Colonic mucosa (tissue), 4 donors: ENCODE measurements around the gene GABRD. TPM values are rescaled to one million over a fixed set of nuclear protein-coding genes. Genes with fewer than 3 reads are reported as not detected.

Source experiments
- DNase-seq: peaks from one replicate; pipeline ENCODE4 v3.0.0-alpha.2; 2020
- H3K27ac ChIP-seq: fragments of 200-600 bp; one replicate; pipeline ENCODE4 v1.8.0; 2021
- H3K27me3 ChIP-seq: fragments of 200-600 bp; one replicate; pipeline ENCODE4 v1.8.0; 2021
- H3K36me3 ChIP-seq: fragments of 200-600 bp; one replicate; pipeline ENCODE4 v1.8.0; 2021
- H3K4me1 ChIP-seq: fragments of 200-600 bp; one replicate; pipeline ENCODE4 v1.8.0; 2021; ENCODE audit warnings: mild to moderate bottlenecking
- H3K4me3 ChIP-seq: fragments of 200-600 bp; one replicate; pipeline ENCODE4 v1.8.0; 2021
- H3K9ac ChIP-seq, 2 donors: one replicate each; pipeline ENCODE4 v1.7.0; 2013; ENCODE audit warnings: control low read depth in 2 of 2, low read depth in 2 of 2, low read length in 2 of 2
- H3K9me3 ChIP-seq: fragments of 200-600 bp; one replicate; pipeline ENCODE4 v1.8.0; 2021
- intact Hi-C: fragments of 100-400 bp; cut with DNase I; formaldehyde crosslinking; loops from one replicate; pipeline ENCODE4 v1.14.1; 2022
- total RNA-seq, 2 donors: library from RNA; stranded (reverse); fragmentation: NEBNext Ultra II Directional in 1 of 2; extraction: Animal tissue kit (Norgen Biotek cat#: 25700) in 1 of 2; gene quantifications; one replicate each; pipeline ENCODE4 v1.2.1, GENCODE V29; 2021
- TF ChIP-seq, protein P1 (sequence below): fragments of 200-600 bp; IDR thresholded peaks from one replicate; pipeline ENCODE4 v1.8.0; 2022; ENCODE audit warnings: antibody characterized with exemption, mild to moderate bottlenecking
- donor health status: healthy.
- donor health status: DM: no; HTN: no; CAD: no.
- donor health status: DM: no; HTN: no; CAD: no.

Gene GABRD
- total RNA-seq, 2 donors from 2014 or later = 0.15 to 0.21 TPM

GRCh38 chr1:2050793-2051682, 31.9 kb downstream of the GABRD start:
- peak overlapping the region; percentile 2 for H3K27ac ChIP-seq
- H3K4me3 ChIP-seq = peak overlapping the region; percentile 61
- H3K9me3 ChIP-seq = no peaks in the 10 kb centered on the region
- H3K9ac ChIP-seq = peak overlapping the region; percentile 55 to 58
- no peaks in the 10 kb centered on the region for H3K36me3 ChIP-seq
- DNase-seq = no peak
- intact Hi-C loops = no loop called here
- H3K27me3 ChIP-seq = no peaks in the 10 kb centered on the region
- TF ChIP-seq, protein P1, sequence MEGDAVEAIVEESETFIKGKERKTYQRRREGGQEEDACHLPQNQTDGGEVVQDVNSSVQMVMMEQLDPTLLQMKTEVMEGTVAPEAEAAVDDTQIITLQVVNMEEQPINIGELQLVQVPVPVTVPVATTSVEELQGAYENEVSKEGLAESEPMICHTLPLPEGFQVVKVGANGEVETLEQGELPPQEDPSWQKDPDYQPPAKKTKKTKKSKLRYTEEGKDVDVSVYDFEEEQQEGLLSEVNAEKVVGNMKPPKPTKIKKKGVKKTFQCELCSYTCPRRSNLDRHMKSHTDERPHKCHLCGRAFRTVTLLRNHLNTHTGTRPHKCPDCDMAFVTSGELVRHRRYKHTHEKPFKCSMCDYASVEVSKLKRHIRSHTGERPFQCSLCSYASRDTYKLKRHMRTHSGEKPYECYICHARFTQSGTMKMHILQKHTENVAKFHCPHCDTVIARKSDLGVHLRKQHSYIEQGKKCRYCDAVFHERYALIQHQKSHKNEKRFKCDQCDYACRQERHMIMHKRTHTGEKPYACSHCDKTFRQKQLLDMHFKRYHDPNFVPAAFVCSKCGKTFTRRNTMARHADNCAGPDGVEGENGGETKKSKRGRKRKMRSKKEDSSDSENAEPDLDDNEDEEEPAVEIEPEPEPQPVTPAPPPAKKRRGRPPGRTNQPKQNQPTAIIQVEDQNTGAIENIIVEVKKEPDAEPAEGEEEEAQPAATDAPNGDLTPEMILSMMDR = no peak
- peaks cover 19% of the 10 kb centered on the region for H3K4me1 ChIP-seq

- Histone ChIP-seq H3K27me3 (no peaks in the 10 kb centered on the region), H3K9ac (peak overlapping the region in 1 of 2 donors; percentile 5), H3K36me3 (no peaks in the 10 kb centered on the region), H3K9me3 (no peaks in the 10 kb centered on the region), H3K4me3 (no peak overlapping the region), H3K27ac (no peak overlapping the region), H3K4me1 (peaks cover 19% of the 10 kb centered on the region)
- DNase-seq = no peak
- TF ChIP-seq, protein P1 = no peak
- intact Hi-C loops = no loop called here
These were observed 33.0 kb downstream of the GABRD start for GRCh38 chr1:2052054-2052679.

DNA sequence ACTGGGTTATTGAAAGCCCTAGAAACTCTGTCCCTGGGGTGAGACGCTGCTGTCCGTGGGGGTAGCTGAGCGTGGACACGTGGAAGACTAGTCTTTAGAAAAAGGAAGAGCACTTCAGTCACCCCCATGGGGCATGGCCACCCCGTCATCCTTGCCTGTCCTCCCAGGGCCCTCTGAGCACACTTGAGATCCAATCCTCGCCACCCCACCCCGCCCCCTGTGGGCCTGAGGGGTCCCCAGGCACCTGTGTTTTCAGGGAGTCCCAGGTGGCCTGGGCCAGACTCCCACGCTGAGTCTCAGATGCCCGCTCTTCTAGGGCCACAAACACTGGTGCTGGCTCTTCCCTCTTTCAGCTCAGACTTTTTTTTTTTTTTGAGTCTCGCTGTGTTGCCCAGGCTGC, 33.6 kb downstream of the GABRD start:
- Histone ChIP-seq H3K27ac (no peak overlapping the region), H3K4me1 (peaks cover 18% of the 10 kb centered on the region), H3K9ac (peak overlapping the region in 1 of 2 donors; percentile 5), H3K36me3 (no peaks in the 10 kb centered on the region), H3K4me3 (no peak overlapping the region), H3K27me3 (no peaks in the 10 kb centered on the region), H3K9me3 (no peaks in the 10 kb centered on the region)
- intact Hi-C loops = no loop called here
- no peak for DNase-seq
- TF ChIP-seq, protein P1 = no peak

DNA sequence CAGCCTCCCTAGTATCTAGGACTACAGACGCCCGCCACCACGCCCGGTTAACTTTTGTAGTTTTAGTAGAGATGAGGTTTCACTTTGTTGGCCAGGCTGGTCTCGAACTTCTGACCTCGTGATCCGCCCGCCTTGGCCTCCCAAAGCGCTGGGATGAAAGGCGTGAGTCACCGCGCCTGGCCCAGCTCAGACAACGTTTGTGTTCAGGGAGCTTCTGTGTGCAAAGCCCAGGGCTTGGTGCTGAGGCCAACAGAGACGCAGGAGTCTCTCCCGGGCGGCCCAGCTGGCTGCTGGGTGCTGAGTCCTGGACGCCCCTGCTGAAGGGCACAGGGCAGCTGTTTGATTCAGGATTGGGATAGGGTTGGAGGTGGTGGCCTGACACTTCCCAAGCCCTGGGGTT, 34.1 kb downstream of the GABRD start:
- no peak overlapping the region for H3K9ac ChIP-seq
- intact Hi-C loops = no loop called here
- no peak overlapping the region for H3K27ac ChIP-seq

DNA sequence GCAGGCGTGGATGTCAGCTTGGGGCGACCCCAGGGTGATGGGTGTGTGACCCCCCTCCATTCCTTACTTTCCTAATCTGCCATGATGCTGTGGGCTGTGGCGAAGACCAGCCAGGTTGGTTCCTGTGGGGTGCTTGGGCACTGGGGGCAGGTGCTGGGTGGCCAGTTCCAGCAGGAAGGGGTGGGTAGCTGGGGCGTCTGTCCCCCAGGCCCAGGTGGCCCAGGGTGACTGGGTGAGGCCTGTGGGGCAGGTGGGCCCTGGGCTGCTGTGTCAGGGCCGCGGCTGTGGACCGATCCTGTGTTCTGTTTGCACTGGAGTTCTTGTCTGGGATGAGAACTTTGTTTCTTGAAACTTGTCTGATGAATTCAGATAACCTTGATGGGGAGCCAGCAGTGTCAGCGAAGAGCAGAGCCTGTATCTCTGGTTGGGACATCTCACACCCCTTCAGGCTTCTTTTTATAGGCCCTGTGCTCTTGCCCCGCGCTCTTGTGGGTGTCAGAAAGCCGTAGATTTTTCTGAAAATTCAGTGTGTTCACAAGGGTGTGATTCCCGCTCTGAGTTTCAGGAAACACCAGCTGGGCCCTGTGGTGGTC, 34.7 kb downstream of the GABRD start:
- no peak overlapping the region for H3K9ac ChIP-seq
- no peak overlapping the region for H3K27ac ChIP-seq
- no peaks in the 10 kb centered on the region for H3K27me3 ChIP-seq
- TF ChIP-seq, protein P1 = no peak
- intact Hi-C loops = no loop called here
- H3K9me3 ChIP-seq = no peaks in the 10 kb centered on the region
- no peak for DNase-seq
- H3K36me3 ChIP-seq = no peaks in the 10 kb centered on the region
- no peak overlapping the region for H3K4me3 ChIP-seq
- H3K4me1 ChIP-seq = peaks cover 12% of the 10 kb centered on the region

More for the DNA sequence above, 34.1 kb downstream of the GABRD start:
- Histone ChIP-seq H3K4me1 (peaks cover 14% of the 10 kb centered on the region), H3K36me3 (no peaks in the 10 kb centered on the region), H3K4me3 (no peak overlapping the region), H3K9me3 (no peaks in the 10 kb centered on the region), H3K27me3 (no peaks in the 10 kb centered on the region)
- no peak for DNase-seq
- TF ChIP-seq, protein P1 = no peak
